GM18951 (cell line): ENCODE results near the gene CCNJL.

ENCODE experiments used
- POLR2A ChIP-seq: IDR thresholded peaks from 4 replicates; pipeline ENCODE4 v1.6.1; 2011; ENCODE audit warnings: mild to moderate bottlenecking; ENCODE audit not compliant: insufficient read length, insufficient read depth; ENCODE audit errors: extremely low read depth
- in situ Hi-C: fragments of 300-500 bp; cut with MboI; formaldehyde crosslinking; loops from one replicate; pipeline ENCODE4 v1.12.0; 2022; ENCODE audit warnings: low sequenced_read_pairs, mixed read lengths, inconsistent platforms; ENCODE audit not compliant: unreplicated experiment

Gene CCNJL

DNA sequence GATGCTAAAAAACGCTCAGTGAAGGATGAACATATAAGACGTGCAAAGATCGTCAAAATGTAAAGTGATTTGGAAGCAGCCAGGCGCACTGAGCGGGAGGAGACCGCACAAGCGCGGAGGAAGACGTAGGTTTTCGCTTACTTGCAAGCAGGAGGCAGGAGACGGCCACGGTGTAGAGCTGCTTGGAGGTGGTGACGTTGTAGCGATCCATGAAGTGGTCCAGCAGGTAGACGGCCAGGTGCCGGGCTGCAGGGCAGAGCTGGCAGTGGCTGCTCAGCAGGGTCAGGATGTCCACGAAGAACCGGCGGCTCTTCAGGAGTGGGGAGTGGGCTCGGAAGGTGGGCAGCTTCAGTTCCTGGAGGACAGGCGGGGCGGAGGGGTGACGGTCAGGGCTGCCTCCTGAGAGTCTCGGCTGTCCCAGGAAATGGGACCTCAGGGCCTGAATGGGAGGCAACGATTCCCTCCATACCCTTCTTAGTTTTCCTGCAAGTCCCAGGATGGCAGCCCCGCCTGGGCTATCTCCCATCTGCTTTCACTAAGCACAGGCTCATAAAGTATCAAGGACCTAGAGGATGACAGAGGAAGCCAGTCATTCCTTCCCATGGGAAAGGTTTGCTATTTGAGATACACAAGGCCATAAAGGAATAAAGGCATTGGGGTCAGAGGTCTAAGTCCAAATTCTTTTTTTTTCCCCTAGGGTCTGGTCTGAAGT lies 31.8 kb downstream of the CCNJL start:
- in situ Hi-C loops = no loop called here
- no peak for TF ChIP-seq POLR2A

DNA sequence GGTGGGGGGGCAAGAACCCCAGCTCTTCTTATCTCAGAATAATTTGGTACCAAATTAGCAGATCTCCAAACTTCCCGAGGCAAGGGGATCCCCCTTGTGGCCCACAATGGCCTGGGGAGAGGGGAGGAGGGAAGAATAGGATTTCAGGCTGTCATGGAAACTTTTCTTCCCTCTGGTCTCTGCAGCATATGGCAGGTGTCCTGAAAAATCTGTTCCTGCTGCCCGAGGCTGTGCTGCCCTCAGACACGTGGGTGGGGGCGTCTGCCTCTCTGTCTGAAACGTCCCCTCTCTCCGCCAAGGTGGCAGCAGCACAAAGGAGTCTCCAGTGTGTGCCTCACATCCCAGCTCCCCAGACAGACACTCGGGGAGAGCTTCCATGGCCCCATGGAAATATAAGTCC lies 34.0 kb downstream of the CCNJL start:
- in situ Hi-C loops = no loop called here
- no peak for TF ChIP-seq POLR2A

DNA sequence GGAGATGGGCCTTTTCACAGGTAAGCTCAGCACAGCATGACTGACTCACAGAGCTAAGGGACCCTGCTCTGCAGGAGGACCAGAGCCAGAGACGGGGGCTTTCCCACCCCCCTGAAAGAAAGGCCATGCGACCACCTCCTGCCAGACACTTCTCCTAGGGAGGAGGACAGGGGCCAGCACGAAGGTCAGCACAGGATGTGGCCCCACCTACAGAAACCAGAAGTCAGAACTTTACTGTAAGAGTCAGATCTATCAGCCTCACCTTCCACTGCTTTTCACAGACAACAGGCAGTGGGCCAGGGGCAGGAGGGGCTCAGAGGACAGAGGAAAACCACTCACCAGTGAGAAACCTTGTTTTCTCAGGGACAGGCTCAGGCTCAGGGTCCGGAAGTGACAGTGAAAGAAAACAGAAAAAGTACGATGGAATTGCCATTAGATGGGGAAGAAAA lies 37.9 kb downstream of the CCNJL start:
- in situ Hi-C loops = no loop called here
- no peak for TF ChIP-seq POLR2A

DNA sequence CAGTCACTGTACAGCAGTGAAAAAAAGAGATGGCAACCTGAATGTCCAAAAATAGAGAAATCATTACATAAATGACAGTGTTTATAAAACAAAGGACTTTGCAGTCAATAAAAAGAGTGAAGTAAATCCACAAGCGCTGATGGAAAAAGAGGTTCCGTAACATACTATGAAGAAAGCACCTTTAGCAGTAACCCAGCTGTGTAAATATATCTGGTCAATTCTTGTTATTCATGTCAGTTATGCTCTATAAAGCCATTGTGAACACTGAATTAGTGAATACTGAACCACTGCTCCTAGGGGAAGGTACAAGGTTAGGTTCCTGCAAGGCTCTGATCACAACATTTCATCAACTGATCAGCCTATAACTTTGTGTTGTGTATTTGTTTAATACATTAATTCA lies 39.5 kb downstream of the CCNJL start:
- TF ChIP-seq POLR2A = no peak
- in situ Hi-C loops = no loop called here

DNA sequence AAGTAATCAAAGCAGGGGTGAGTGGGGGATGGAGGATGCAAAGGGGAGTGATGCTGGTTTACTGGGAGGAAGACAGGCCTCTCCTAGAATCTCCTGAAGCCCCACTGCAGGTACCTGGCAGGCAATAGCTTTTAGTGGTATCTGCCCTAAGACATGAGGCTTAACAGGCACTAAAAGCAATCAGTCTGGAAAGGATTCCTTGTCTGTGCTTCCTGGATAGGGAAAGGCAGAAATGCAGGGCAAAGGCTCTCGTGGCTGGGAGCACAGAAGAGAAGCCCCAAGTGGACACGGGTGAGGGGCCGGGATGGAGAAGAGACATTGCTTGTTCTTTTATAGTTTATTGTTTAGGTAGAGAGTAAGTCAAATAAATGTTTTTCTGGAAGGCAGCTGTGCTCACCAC lies 40.1 kb downstream of the CCNJL start:
- in situ Hi-C loops = no loop called here
- no peak for TF ChIP-seq POLR2A

DNA sequence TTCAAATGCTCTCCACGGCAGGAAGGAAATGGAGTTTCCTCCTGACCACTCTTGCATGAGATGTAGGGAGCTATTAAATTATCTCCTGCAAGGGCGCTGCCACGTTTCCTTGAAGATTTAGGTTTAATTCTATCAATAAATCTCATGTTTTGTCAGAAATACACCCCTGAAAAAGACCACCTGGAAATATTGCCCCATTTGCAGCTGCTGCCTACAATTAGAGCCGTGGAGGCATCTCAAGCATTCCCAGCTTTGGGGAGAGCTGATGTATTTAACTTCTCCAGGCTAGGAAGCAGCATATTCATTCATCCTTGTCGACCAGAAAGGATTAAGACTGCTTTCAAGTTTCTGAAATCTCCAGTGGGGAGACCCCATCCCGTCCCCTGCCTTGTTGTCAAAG lies 40.5 kb downstream of the CCNJL start:
- in situ Hi-C loops = no loop called here
- TF ChIP-seq POLR2A = no peak

DNA sequence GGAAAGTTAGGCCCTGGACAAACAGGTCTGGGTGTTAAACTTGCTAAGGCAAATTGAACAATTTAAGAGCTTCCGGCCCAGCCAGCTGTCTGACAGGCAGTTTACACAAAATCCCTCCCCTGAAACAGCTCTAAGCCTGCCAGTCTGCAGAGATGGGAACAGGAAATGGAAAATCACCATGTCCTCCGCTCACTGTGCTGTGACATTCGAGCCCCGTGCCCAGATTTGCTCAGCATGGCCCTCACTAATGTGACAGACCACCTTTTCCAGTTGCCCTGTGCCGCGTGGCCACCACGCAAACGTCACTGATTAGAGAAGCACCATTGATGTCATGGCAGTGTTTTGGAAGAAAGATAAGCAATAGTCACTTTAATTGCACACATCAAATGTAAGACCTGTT lies 41.0 kb downstream of the CCNJL start:
- TF ChIP-seq POLR2A = no peak
- in situ Hi-C loops = no loop called here

DNA sequence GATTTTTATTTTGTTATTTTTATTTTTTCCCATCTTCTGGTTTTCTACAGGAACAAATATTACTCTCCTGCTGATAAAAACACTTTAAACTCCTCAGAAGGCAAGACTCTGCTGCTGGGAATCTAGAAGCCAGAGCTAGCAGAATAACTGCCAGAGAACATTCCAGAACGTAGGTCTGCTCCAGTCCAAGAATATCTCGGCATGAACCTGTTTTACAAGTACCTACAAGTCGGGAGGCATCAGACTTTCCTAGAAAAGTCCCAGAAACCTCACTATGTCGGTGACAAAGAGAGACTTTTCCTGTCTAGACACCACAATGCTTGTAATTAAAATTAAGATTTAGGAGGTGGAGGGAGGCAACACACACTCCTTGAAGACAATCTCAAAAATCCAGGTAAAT lies 41.7 kb downstream of the CCNJL start:
- TF ChIP-seq POLR2A = no peak

DNA sequence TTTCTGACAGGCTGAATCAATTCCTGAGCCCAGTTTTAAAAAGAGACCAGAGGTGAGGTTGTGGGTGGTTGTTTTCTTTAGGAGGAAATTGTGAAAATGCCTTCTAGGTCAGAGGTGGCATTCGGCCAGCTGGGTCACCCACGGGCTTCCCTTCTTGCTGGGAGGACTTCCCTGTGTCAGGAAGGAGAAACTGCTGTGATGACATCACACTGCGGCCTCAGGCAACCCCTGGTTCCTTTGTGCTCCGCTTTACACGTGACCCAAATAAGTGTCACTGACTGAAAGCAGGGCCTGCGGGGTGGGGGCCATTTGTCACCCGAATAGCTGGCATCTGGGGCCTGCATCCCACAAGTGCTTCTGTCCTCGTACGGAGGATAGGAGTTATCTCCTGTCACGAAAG lies 43.3 kb downstream of the CCNJL start:
- in situ Hi-C loops = no loop called here
- no peak for TF ChIP-seq POLR2A

More for the DNA sequence above, 41.7 kb downstream of the CCNJL start:
- in situ Hi-C loops = no loop called here

DNA sequence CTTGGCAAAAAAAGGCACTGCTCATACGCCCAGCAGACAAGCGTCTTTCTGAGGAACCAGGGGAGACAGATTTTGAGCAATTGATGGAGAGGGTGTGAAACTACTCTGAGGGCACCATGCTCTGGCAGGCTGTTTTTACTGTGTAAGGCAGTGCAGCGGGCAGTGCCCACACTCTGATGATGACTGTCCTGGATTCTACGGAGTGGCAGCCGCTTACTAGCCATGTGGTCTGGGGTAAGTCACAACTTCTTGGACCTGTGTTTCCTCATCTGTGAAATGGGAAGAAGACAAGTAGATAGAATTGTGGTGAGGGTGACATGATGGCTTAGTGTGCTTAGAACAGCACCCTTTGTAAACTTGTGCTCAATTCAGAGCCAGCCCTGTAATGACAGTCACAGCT lies 44.2 kb downstream of the CCNJL start:
- in situ Hi-C loops = no loop called here
- TF ChIP-seq POLR2A = no peak

DNA sequence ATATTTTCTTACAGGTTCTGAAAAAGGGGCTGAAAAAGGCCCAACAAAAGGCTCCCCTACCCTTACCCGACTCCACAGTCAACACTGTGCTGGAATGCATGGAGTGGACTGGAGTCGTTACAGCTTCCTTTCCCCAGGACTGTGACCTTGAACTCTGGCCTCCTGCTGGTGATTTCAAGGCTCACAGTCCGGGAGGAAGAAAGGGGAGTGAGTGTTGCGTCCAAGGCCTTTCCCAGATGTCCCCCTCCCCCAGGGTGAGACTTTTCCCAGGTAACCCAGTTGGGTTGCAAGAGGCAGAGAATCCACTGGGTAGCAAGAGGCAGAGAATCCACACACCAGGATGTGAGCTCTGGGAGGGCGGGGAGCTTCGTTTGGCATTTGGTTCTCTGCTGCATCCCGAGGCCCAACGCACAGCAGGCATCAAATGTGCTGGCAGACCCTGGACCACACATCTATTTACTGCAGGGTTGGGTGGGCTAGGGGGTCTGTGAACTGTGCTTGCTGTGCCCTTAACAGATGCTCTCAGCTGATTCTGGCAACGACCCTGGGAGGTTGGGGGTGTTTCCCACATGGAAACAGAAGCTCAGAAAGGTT lies 45.5 kb downstream of the CCNJL start:
- no peak for TF ChIP-seq POLR2A
- in situ Hi-C loops = no loop called here

DNA sequence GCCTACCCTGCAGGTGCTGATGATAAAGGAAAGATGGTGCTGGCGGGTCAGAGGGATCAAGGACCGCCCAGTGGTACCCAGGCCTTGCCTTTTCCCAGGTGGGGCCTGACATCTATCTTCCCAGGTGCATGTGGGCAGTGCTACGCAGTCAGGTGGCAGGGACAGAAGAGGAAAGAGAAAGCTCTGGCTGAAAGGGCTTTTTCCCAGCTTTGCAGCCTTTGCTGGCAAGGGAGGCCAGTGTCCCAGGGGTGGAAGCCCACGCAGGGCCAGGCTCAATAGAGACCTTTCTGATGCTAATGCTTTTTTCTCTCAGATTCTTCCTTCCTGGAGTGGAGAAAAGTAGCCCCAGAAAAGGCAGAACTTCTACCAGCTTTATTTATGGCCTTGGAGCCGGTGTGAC lies 46.3 kb downstream of the CCNJL start:
- no peak for TF ChIP-seq POLR2A
- in situ Hi-C loops = no loop called here

DNA sequence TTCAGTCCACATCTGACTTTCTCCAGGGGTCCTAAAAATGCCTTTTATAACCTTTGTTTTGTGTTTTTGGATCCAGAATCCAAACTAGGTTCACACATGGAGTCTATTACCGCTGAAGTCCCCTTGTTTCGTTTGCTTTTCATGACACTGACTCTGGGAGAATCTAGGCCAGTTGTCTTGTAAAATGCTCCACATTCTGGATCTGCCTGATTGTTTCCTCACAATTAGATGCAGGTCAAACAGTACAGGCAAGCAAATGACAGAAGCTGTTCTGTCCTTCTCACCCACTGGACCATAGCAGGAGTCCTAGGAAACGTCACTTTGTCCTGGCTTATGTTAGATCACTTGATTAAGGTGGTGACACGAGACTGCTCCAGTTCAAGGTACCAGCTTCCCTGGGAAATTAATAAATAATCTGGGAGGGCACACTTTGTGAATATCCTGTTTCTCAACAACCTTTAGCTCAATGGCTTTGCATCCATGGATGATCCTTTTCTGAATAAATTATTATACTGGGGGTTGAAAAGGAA lies 49.0 kb downstream of the CCNJL start:
- in situ Hi-C loops = no loop called here
- TF ChIP-seq POLR2A = no peak
